ENCODE data around the gene F8A3.
"Not testable (repeated sequence)": the region's sequence is repeated elsewhere in the genome, so short reads cannot be mapped to it uniquely, and the experiment has no call there.

Gene F8A3

DNA sequence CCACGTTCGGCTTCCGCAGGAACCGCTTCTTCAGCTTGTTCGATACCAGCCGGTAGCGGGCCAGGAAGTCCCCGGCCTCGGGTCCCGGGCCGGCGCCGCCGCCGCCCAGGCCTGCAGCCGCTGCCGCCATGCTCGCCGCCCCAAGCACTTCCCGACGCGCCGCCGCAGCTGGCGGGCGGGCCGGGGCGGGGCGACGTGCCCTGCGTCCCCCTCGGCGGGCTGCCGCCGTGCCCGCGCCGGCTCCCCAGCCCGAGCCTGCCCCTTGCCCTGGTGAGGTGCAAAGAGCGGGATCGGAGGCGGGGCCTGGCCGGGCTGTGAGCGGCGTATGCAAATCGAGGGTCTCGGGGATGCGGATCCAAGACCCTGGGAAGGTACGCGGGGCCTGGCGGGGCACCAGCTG, at the start of gene F8A3:
Gene F8A3, minus strand, starts transcription at position 150 of the 400 bp plus-strand sequence. Its CDS starts 20 bp downstream, at position 130.
- not testable (repeated sequence) for H3K4me1 ChIP-seq (ENCODE audit: insufficient read depth, poor library complexity, severe bottlenecking); H3K4me3 ChIP-seq (ENCODE audit: severe bottlenecking); DNase-seq (ENCODE audit: low spot score); H3K27ac ChIP-seq (ENCODE audit: poor library complexity, severe bottlenecking); H3K36me3 ChIP-seq (ENCODE audit: low read depth); H3K27me3 ChIP-seq (ENCODE audit: insufficient read depth, poor library complexity, severe bottlenecking); H3K9me3 ChIP-seq (ENCODE audit: severe bottlenecking)
- ATAC-seq (ENCODE audit: low read depth) = peak; percentile 77

DNA sequence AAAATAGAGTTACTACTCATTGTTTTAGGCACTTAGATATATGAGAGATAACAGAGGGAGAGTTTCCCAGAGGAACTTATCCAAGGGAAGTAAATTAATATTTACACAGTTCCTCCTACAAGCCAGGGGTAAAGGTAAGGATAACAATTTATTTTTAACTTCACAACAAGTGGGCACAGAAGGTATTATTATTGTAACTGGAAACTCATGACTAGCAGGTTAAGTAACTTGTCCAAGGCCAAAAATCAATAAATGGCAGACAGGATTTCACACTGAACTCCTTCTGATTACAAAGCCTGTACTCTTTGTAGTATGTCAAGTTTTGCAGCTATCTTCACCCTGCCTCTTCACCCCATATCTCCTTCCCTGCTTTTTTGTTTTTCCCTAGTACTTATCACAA, 46.9 kb upstream of the F8A3 start:
- Histone ChIP-seq H3K4me3 (ENCODE audit: severe bottlenecking) (no peak overlapping the region), H3K4me1 (ENCODE audit: insufficient read depth, poor library complexity, severe bottlenecking) (no peaks in the 10 kb centered on the region), H3K36me3 (ENCODE audit: low read depth) (no peaks in the 10 kb centered on the region), H3K9me3 (ENCODE audit: severe bottlenecking) (no peaks in the 10 kb centered on the region), H3K27me3 (ENCODE audit: insufficient read depth, poor library complexity, severe bottlenecking) (no peaks in the 10 kb centered on the region), H3K27ac (ENCODE audit: poor library complexity, severe bottlenecking) (no peak overlapping the region)
- DNase-seq (ENCODE audit: low spot score) = no peak
- no peak for TF ChIP-seq CTCF (IDR thresholded peaks at IDR 0.05; ENCODE audit: poor library complexity, severe bottlenecking)
- no peak for ATAC-seq (ENCODE audit: low read depth)

DNA sequence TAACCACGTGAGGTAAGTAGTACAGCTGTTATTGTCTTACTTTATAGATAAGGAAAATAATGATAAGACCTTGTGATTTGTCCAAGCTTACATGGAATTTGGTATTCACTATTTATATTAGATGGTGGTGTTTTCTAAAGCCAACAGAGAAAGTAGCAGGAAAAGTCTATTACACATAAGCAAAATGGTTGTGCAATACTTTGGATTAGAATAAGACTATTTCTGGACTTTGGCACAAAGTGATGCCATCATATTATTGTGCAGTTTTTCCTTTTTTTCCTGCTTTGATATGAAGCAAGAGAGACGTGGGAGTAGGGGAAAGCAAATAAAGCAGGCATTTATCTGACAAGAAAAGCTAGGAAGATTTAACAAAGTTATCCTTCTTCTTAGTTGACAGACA, 36.7 kb upstream of the F8A3 start:
- H3K27me3 ChIP-seq (ENCODE audit: insufficient read depth, poor library complexity, severe bottlenecking); DNase-seq (ENCODE audit: low spot score); H3K4me3 ChIP-seq (ENCODE audit: severe bottlenecking); H3K27ac ChIP-seq (ENCODE audit: poor library complexity, severe bottlenecking); H3K36me3 ChIP-seq (ENCODE audit: low read depth); ATAC-seq (ENCODE audit: low read depth); H3K4me1 ChIP-seq (ENCODE audit: insufficient read depth, poor library complexity, severe bottlenecking); H3K9me3 ChIP-seq (ENCODE audit: severe bottlenecking): not testable (repeated sequence)

GRCh38 chrX:155491421-155491820, 33.0 kb upstream of the F8A3 start:
- not testable (repeated sequence) for DNase-seq (ENCODE audit: low spot score); ATAC-seq (ENCODE audit: low read depth); H3K27ac ChIP-seq (ENCODE audit: poor library complexity, severe bottlenecking); H3K9me3 ChIP-seq (ENCODE audit: severe bottlenecking); H3K36me3 ChIP-seq (ENCODE audit: low read depth); H3K4me3 ChIP-seq (ENCODE audit: severe bottlenecking); H3K27me3 ChIP-seq (ENCODE audit: insufficient read depth, poor library complexity, severe bottlenecking); H3K4me1 ChIP-seq (ENCODE audit: insufficient read depth, poor library complexity, severe bottlenecking)

GRCh38 chrX:155477136-155477535, 18.7 kb upstream of the F8A3 start:
- not testable (repeated sequence) for H3K4me1 ChIP-seq (ENCODE audit: insufficient read depth, poor library complexity, severe bottlenecking); ATAC-seq (ENCODE audit: low read depth); H3K27ac ChIP-seq (ENCODE audit: poor library complexity, severe bottlenecking); H3K27me3 ChIP-seq (ENCODE audit: insufficient read depth, poor library complexity, severe bottlenecking); H3K36me3 ChIP-seq (ENCODE audit: low read depth); DNase-seq (ENCODE audit: low spot score); H3K9me3 ChIP-seq (ENCODE audit: severe bottlenecking); H3K4me3 ChIP-seq (ENCODE audit: severe bottlenecking)

GRCh38 chrX:155466269-155466938, 8.0 kb upstream of the F8A3 start:
- not testable (repeated sequence) for DNase-seq (ENCODE audit: low spot score); H3K4me1 ChIP-seq (ENCODE audit: insufficient read depth, poor library complexity, severe bottlenecking); H3K27me3 ChIP-seq (ENCODE audit: insufficient read depth, poor library complexity, severe bottlenecking); ATAC-seq (ENCODE audit: low read depth); H3K4me3 ChIP-seq (ENCODE audit: severe bottlenecking); H3K27ac ChIP-seq (ENCODE audit: poor library complexity, severe bottlenecking); H3K36me3 ChIP-seq (ENCODE audit: low read depth); H3K9me3 ChIP-seq (ENCODE audit: severe bottlenecking)

GRCh38 chrX:155460501-155460900, 2.1 kb upstream of the F8A3 start:
- H3K9me3 ChIP-seq (ENCODE audit: severe bottlenecking); H3K27me3 ChIP-seq (ENCODE audit: insufficient read depth, poor library complexity, severe bottlenecking); DNase-seq (ENCODE audit: low spot score): not testable (repeated sequence)

DNA sequence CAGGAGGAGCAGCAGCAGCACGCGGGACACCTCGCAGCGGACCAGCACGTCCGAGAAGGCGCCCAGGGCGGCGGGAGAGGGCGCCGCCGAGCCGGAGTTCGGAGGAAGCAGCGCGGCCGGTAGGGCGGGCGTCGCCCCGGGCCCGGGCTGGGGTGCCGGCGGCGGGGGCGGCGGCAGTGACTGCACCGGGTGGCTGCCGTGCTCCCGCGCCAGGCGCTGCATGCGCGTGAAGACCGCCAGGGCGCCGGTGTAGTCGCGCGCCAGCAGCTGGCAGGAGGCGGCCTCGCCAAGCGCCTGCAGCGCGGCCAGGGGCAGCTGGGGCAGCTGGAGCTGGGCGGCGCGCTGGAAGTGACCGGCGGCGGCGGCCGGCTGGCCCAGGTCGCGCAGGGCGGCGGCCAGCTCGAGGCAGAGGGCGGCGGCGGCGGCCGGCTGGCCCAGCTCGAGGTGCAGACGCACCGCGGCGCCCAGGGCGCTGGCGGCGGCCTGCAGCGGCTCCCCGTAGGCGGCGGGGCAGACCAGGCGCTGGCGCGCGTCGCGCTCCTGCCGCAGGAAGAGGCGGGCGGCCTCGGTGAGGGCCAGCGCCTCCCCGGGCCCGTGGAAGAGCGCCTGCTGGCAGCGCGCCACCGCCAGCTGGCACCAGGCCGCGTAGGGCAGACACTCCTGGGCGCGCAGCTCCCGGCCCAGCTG, 516 bp downstream of the F8A3 start:
- not testable (repeated sequence) for H3K9me3 ChIP-seq (ENCODE audit: severe bottlenecking); H3K36me3 ChIP-seq (ENCODE audit: low read depth); DNase-seq (ENCODE audit: low spot score); H3K27me3 ChIP-seq (ENCODE audit: insufficient read depth, poor library complexity, severe bottlenecking); H3K4me1 ChIP-seq (ENCODE audit: insufficient read depth, poor library complexity, severe bottlenecking); H3K27ac ChIP-seq (ENCODE audit: poor library complexity, severe bottlenecking); H3K4me3 ChIP-seq (ENCODE audit: severe bottlenecking)
- peak; percentile 74 for ATAC-seq (ENCODE audit: low read depth)

More at GRCh38 chrX:155460501-155460900, 2.1 kb upstream of the F8A3 start:
- ATAC-seq (ENCODE audit: low read depth); H3K4me3 ChIP-seq (ENCODE audit: severe bottlenecking); H3K36me3 ChIP-seq (ENCODE audit: low read depth); H3K27ac ChIP-seq (ENCODE audit: poor library complexity, severe bottlenecking); H3K4me1 ChIP-seq (ENCODE audit: insufficient read depth, poor library complexity, severe bottlenecking): not testable (repeated sequence)

Data from RWPE2 (cell line).